Measurements from ENCODE around the gene ATRNL1.

The ATRNL1 gene

DNA sequence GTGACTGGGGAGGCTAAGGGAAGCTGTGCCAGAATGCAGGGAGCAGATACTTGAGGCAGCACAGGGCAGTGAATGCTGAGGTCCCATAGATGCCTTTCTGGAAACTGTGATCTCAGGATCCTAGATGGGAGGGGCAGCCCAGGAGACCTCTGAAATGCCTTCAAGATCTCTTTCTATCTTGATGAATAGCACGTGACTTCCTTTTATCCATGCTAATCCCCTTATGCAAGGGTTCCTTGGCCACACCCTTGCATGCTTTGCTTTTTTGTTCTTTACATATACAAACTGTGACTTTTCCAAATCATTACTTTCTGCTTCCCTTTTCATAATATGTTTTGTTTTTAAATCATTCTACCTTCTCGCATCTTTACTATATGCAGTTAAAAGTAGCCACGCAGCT, 14.7 kb downstream of the ATRNL1 start:
- Histone ChIP-seq H3K9me3 (replicated peaks in 1 of 2; ENCODE audit: control insufficient read depth in 2 of 2, insufficient read depth in 1 of 2, low read depth in 1 of 2, low read length in 2 of 2) (peaks cover 3 to 40% of the 10 kb centered on the region in 2 donors), H3K4ac (ENCODE audit: low read length) (no peak overlapping the region), H3K4me3 (ENCODE audit: low read length in 2 of 2) (no peak overlapping the region), H4K91ac (ENCODE audit: low read depth, low read length, poor library complexity) (no peak overlapping the region), H3K36me3 (replicated peaks in 1 of 2; ENCODE audit: control insufficient read depth in 2 of 2, insufficient read depth in 2 of 2, low read length in 2 of 2) (no peaks in the 10 kb centered on the region), H2AK5ac (ENCODE audit: low read depth, low read length) (no peak overlapping the region), H2BK5ac (ENCODE audit: low read length) (no peak overlapping the region), H2BK120ac (ENCODE audit: low read depth, low read length) (no peak overlapping the region), H3K27ac (replicated peaks; ENCODE audit: low read length) (no peak overlapping the region), H4K8ac (ENCODE audit: low read depth, low read length) (no peak overlapping the region), H3K18ac (ENCODE audit: low read length) (no peak overlapping the region), H3K79me1 (ENCODE audit: low read depth, low read length) (no peaks in the 10 kb centered on the region), H3K4me1 (ENCODE audit: control insufficient read depth in 2 of 2, insufficient read depth in 1 of 2, low read depth in 1 of 2, low read length in 2 of 2) (peaks cover 0 to 4% of the 10 kb centered on the region in 2 donors), H2BK12ac (ENCODE audit: low read length) (no peak overlapping the region), H3K14ac (ENCODE audit: low read length) (no peak overlapping the region), H2BK15ac (ENCODE audit: low read length) (no peak overlapping the region), H3K27me3 (ENCODE audit: control insufficient read depth in 3 of 3, insufficient read depth in 3 of 3, low read depth in 1 of 3, low read length in 3 of 3) (no peaks in the 10 kb centered on the region), H2AFZ (ENCODE audit: low read length) (no peak overlapping the region), H3K9ac (ENCODE audit: low read depth, low read length, poor library complexity) (no peak overlapping the region), H3K23ac (ENCODE audit: low read depth, low read length, poor library complexity) (no peak overlapping the region), H3K4me2 (ENCODE audit: insufficient read depth, low read length, poor library complexity, severe bottlenecking) (no peak overlapping the region)
- no peak for DNase-seq (ENCODE audit: low spot score)
- WGBS, 2 donors (ENCODE audit: extremely low coverage in 2 of 2, insufficient read length in 2 of 2, insufficient replicate concordance in 1 of 2) = no CpG with 5 or more reads among the region's 3 CpGs

- H3K18ac ChIP-seq (ENCODE audit: low read length) = no peak overlapping the region
Observed at GRCh38 chr10:115117301-115117700, 24.1 kb downstream of the ATRNL1 start.

GRCh38 chr10:115118346-115118745, 25.2 kb downstream of the ATRNL1 start:
- Histone ChIP-seq H3K4me1 (ENCODE audit: control insufficient read depth in 2 of 2, insufficient read depth in 1 of 2, low read depth in 1 of 2, low read length in 2 of 2) (peaks cover 0 to 3% of the 10 kb centered on the region in 2 donors), H2BK15ac (ENCODE audit: low read length) (no peak overlapping the region), H3K4me2 (ENCODE audit: insufficient read depth, low read length, poor library complexity, severe bottlenecking) (no peak overlapping the region), H4K91ac (ENCODE audit: low read depth, low read length, poor library complexity) (no peak overlapping the region), H2BK12ac (ENCODE audit: low read length) (no peak overlapping the region), H3K27ac (replicated peaks; ENCODE audit: low read length) (no peak overlapping the region), H3K4me3 (ENCODE audit: low read length in 2 of 2) (no peak overlapping the region), H3K9ac (ENCODE audit: low read depth, low read length, poor library complexity) (no peak overlapping the region), H3K27me3 (ENCODE audit: control insufficient read depth in 3 of 3, insufficient read depth in 3 of 3, low read depth in 1 of 3, low read length in 3 of 3) (no peaks in the 10 kb centered on the region), H3K79me1 (ENCODE audit: low read depth, low read length) (no peaks in the 10 kb centered on the region), H3K18ac (ENCODE audit: low read length) (no peak overlapping the region), H3K4ac (ENCODE audit: low read length) (no peak overlapping the region), H4K8ac (ENCODE audit: low read depth, low read length) (no peak overlapping the region), H3K23ac (ENCODE audit: low read depth, low read length, poor library complexity) (no peak overlapping the region), H2BK5ac (ENCODE audit: low read length) (no peak overlapping the region), H3K36me3 (replicated peaks in 1 of 2; ENCODE audit: control insufficient read depth in 2 of 2, insufficient read depth in 2 of 2, low read length in 2 of 2) (no peaks in the 10 kb centered on the region), H2BK120ac (ENCODE audit: low read depth, low read length) (no peak overlapping the region), H2AK5ac (ENCODE audit: low read depth, low read length) (no peak overlapping the region), H3K9me3 (replicated peaks in 1 of 2; ENCODE audit: control insufficient read depth in 2 of 2, insufficient read depth in 1 of 2, low read depth in 1 of 2, low read length in 2 of 2) (peaks cover 0 to 2% of the 10 kb centered on the region in 2 donors), H3K14ac (ENCODE audit: low read length) (no peak overlapping the region), H2AFZ (ENCODE audit: low read length) (no peak overlapping the region)
- WGBS, 2 donors (ENCODE audit: extremely low coverage in 2 of 2, insufficient read length in 2 of 2, insufficient replicate concordance in 1 of 2) = no CpG with 5 or more reads among the region's 1 CpG
- DNase-seq (ENCODE audit: low spot score) = no peak

More at GRCh38 chr10:115117301-115117700, 24.1 kb downstream of the ATRNL1 start:
- Histone ChIP-seq H3K4me2 (ENCODE audit: insufficient read depth, low read length, poor library complexity, severe bottlenecking) (no peak overlapping the region), H2BK12ac (ENCODE audit: low read length) (no peak overlapping the region), H2AK5ac (ENCODE audit: low read depth, low read length) (no peak overlapping the region), H3K79me1 (ENCODE audit: low read depth, low read length) (no peaks in the 10 kb centered on the region), H3K9me3 (replicated peaks in 1 of 2; ENCODE audit: control insufficient read depth in 2 of 2, insufficient read depth in 1 of 2, low read depth in 1 of 2, low read length in 2 of 2) (peaks cover 0 to 2% of the 10 kb centered on the region in 2 donors), H2BK15ac (ENCODE audit: low read length) (no peak overlapping the region), H3K4me3 (ENCODE audit: low read length in 2 of 2) (no peak overlapping the region), H2AFZ (ENCODE audit: low read length) (no peak overlapping the region), H3K23ac (ENCODE audit: low read depth, low read length, poor library complexity) (no peak overlapping the region), H3K27ac (replicated peaks; ENCODE audit: low read length) (no peak overlapping the region), H3K9ac (ENCODE audit: low read depth, low read length, poor library complexity) (no peak overlapping the region), H3K14ac (ENCODE audit: low read length) (no peak overlapping the region), H4K91ac (ENCODE audit: low read depth, low read length, poor library complexity) (no peak overlapping the region), H3K36me3 (replicated peaks in 1 of 2; ENCODE audit: control insufficient read depth in 2 of 2, insufficient read depth in 2 of 2, low read length in 2 of 2) (no peaks in the 10 kb centered on the region), H2BK120ac (ENCODE audit: low read depth, low read length) (no peak overlapping the region), H3K4ac (ENCODE audit: low read length) (no peak overlapping the region), H3K4me1 (ENCODE audit: control insufficient read depth in 2 of 2, insufficient read depth in 1 of 2, low read depth in 1 of 2, low read length in 2 of 2) (peaks cover 0 to 3% of the 10 kb centered on the region in 2 donors), H2BK5ac (ENCODE audit: low read length) (no peak overlapping the region), H4K8ac (ENCODE audit: low read depth, low read length) (no peak overlapping the region), H3K27me3 (ENCODE audit: control insufficient read depth in 3 of 3, insufficient read depth in 3 of 3, low read depth in 1 of 3, low read length in 3 of 3) (no peaks in the 10 kb centered on the region)
- no CpG with 5 or more reads among the region's 3 CpGs for WGBS, 2 donors (ENCODE audit: extremely low coverage in 2 of 2, insufficient read length in 2 of 2, insufficient replicate concordance in 1 of 2)
- no peak for DNase-seq (ENCODE audit: low spot score)

GRCh38 chr10:115125505-115125904, 32.3 kb downstream of the ATRNL1 start:
- Histone ChIP-seq H2AK5ac (ENCODE audit: low read depth, low read length) (no peak overlapping the region), H4K8ac (ENCODE audit: low read depth, low read length) (no peak overlapping the region), H3K4me1 (ENCODE audit: control insufficient read depth in 2 of 2, insufficient read depth in 1 of 2, low read depth in 1 of 2, low read length in 2 of 2) (no peaks in the 10 kb centered on the region), H3K14ac (ENCODE audit: low read length) (no peak overlapping the region), H4K91ac (ENCODE audit: low read depth, low read length, poor library complexity) (no peak overlapping the region), H2BK15ac (ENCODE audit: low read length) (no peak overlapping the region), H3K27ac (replicated peaks; ENCODE audit: low read length) (no peak overlapping the region), H2AFZ (ENCODE audit: low read length) (no peak overlapping the region), H3K9me3 (replicated peaks in 1 of 2; ENCODE audit: control insufficient read depth in 2 of 2, insufficient read depth in 1 of 2, low read depth in 1 of 2, low read length in 2 of 2) (no peaks in the 10 kb centered on the region), H2BK5ac (ENCODE audit: low read length) (no peak overlapping the region), H3K18ac (ENCODE audit: low read length) (no peak overlapping the region), H3K23ac (ENCODE audit: low read depth, low read length, poor library complexity) (no peak overlapping the region), H3K4me2 (ENCODE audit: insufficient read depth, low read length, poor library complexity, severe bottlenecking) (no peak overlapping the region), H3K27me3 (ENCODE audit: control insufficient read depth in 3 of 3, insufficient read depth in 3 of 3, low read depth in 1 of 3, low read length in 3 of 3) (no peaks in the 10 kb centered on the region), H3K9ac (ENCODE audit: low read depth, low read length, poor library complexity) (no peak overlapping the region), H3K4ac (ENCODE audit: low read length) (no peak overlapping the region), H2BK120ac (ENCODE audit: low read depth, low read length) (no peak overlapping the region), H3K36me3 (replicated peaks in 1 of 2; ENCODE audit: control insufficient read depth in 2 of 2, insufficient read depth in 2 of 2, low read length in 2 of 2) (no peaks in the 10 kb centered on the region), H3K79me1 (ENCODE audit: low read depth, low read length) (no peaks in the 10 kb centered on the region), H3K4me3 (ENCODE audit: low read length in 2 of 2) (no peak overlapping the region), H2BK12ac (ENCODE audit: low read length) (no peak overlapping the region)
- DNase-seq (ENCODE audit: low spot score) = no peak
- no CpG with 5 or more reads among the region's 4 CpGs for WGBS, 2 donors (ENCODE audit: extremely low coverage in 2 of 2, insufficient read length in 2 of 2, insufficient replicate concordance in 1 of 2)

All from neuronal stem cell (in vitro differentiated cells).